DOHH2 (cell line): ENCODE results near the gene VPS54.

ENCODE experiments used
- EZH2phosphoT487 ChIP-seq: fragments of 200-600 bp; sonication (generic); IDR thresholded peaks from 2 replicates; pipeline ENCODE4 v1.6.1; 2017; ENCODE audit warnings: borderline replicate concordance, mild to moderate bottlenecking, antibody characterized with exemption, low read length, moderate library complexity, mixed read lengths
- TF ChIP-seq, protein P1 (sequence below): fragments of 200-600 bp; sonication (generic); IDR thresholded peaks from one replicate; pipeline ENCODE4 v1.5.1; 2014; ENCODE audit warnings: antibody characterized with exemption, mild to moderate bottlenecking, low read depth, low read length; ENCODE audit not compliant: poor library complexity, severe bottlenecking

DNA sequence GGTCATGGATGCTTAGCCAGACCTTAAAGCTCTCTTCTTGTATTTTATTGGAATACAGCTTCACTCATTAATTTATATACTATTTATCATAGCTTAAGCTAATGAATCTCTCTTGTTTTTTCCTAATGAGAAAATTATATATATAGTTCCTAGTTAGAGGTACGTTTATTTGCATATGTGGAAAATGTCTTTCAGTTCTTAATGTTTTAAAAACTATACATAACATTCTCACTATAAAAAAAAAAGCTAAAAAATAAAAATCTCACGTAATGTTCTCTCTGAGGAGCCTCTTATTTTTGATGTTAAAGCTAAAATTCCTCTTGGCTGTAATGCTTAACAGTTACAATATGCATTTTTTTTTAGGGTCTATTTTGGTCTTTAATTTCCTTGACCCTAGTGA is 160.9 kb downstream of the VPS54 start:
- TF ChIP-seq, protein P1, sequence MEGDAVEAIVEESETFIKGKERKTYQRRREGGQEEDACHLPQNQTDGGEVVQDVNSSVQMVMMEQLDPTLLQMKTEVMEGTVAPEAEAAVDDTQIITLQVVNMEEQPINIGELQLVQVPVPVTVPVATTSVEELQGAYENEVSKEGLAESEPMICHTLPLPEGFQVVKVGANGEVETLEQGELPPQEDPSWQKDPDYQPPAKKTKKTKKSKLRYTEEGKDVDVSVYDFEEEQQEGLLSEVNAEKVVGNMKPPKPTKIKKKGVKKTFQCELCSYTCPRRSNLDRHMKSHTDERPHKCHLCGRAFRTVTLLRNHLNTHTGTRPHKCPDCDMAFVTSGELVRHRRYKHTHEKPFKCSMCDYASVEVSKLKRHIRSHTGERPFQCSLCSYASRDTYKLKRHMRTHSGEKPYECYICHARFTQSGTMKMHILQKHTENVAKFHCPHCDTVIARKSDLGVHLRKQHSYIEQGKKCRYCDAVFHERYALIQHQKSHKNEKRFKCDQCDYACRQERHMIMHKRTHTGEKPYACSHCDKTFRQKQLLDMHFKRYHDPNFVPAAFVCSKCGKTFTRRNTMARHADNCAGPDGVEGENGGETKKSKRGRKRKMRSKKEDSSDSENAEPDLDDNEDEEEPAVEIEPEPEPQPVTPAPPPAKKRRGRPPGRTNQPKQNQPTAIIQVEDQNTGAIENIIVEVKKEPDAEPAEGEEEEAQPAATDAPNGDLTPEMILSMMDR, result no peak
- no peak for TF ChIP-seq EZH2phosphoT487
